GM18519 (cell line): Measurements from ENCODE around the gene MAPRE2.
A peak's percentile ranks its signal among the peaks of the same experiment; 100 is the strongest.

Source experiments
- ATAC-seq: cut with Tn5 transposase; IDR thresholded peaks from one replicate; pipeline ENCODE4 v1.9.1; 2021; ENCODE audit warnings: mild to moderate bottlenecking, moderate library complexity; ENCODE audit not compliant: unreplicated experiment, low FRiP score

The MAPRE2 gene

GRCh38 chr18:35030277-35030989 is 10.8 kb upstream of the MAPRE2 start:
- ATAC-seq = no peak

GRCh38 chr18:35032113-35032512 is 9.1 kb upstream of the MAPRE2 start:
- no peak for ATAC-seq

GRCh38 chr18:35038029-35038428 is 3.2 kb upstream of the MAPRE2 start:
- ATAC-seq = no peak

GRCh38 chr18:35038881-35039491 is 2.2 kb upstream of the MAPRE2 start:
- ATAC-seq = peak; percentile 53

GRCh38 chr18:35040638-35040987 is 600 bp upstream of the MAPRE2 start:
- no peak for ATAC-seq

GRCh38 chr18:35041815-35042387 is 688 bp downstream of the MAPRE2 start:
- no peak for ATAC-seq

- ATAC-seq = no peak
Measured at GRCh38 chr18:35042389-35043071, 1.3 kb downstream of the MAPRE2 start.

GRCh38 chr18:35043207-35043606 is 2.0 kb downstream of the MAPRE2 start:
- no peak for ATAC-seq

GRCh38 chr18:35045121-35045520 is 3.9 kb downstream of the MAPRE2 start:
- no peak for ATAC-seq

- no peak for ATAC-seq
Measured at GRCh38 chr18:35045806-35046205, 4.6 kb downstream of the MAPRE2 start.

GRCh38 chr18:35047697-35048292 is 6.6 kb downstream of the MAPRE2 start:
- no peak for ATAC-seq

GRCh38 chr18:35049111-35050027 is 8.2 kb downstream of the MAPRE2 start:
- peak; percentile 20 for ATAC-seq

- ATAC-seq = peak; percentile 39
Measured at GRCh38 chr18:35050028-35050546, 8.9 kb downstream of the MAPRE2 start.

- ATAC-seq = peak; percentile 1
Measured at GRCh38 chr18:35050705-35051195, 9.5 kb downstream of the MAPRE2 start.

- no peak for ATAC-seq
Measured at GRCh38 chr18:35051641-35052377, 10.6 kb downstream of the MAPRE2 start.

GRCh38 chr18:35054401-35054800 is 13.2 kb downstream of the MAPRE2 start:
- ATAC-seq = no peak

GRCh38 chr18:35055105-35055504 is 13.9 kb downstream of the MAPRE2 start:
- no peak for ATAC-seq

GRCh38 chr18:35055726-35056125 is 14.5 kb downstream of the MAPRE2 start:
- no peak for ATAC-seq
